Tibial nerve (tissue), 4 donors: Measurements from ENCODE around the gene PTPRM.

ENCODE experiments used
- CTCF ChIP-seq, 5 experiments: fragments of 200-600 bp in 3 of 5; fragments of 450-650 bp in 2 of 5; sonication (generic) in 3 of 5; IDR thresholded peaks; one replicate each; pipeline ENCODE4 v1.5.1; 2016 to 2019; ENCODE audit warnings: antibody characterized with exemption in 5 of 5, mild to moderate bottlenecking in 3 of 5, moderate library complexity in 2 of 5
- EP300 ChIP-seq, 2 donors: sonication (generic); formaldehyde crosslinking; IDR thresholded peaks; one replicate each; pipeline ENCODE4 v1.6.1; 2017; ENCODE audit warnings: antibody characterized with exemption in 2 of 2, mild to moderate bottlenecking in 1 of 2
- POLR2A ChIP-seq, 2 donors: fragments of 450-650 bp; IDR thresholded peaks; one replicate each; pipeline ENCODE4 v1.6.1; 2017; ENCODE audit warnings: antibody characterized with exemption in 2 of 2, mild to moderate bottlenecking in 2 of 2, moderate library complexity in 2 of 2

- TF ChIP-seq CTCF (IDR thresholded peaks at IDR 0.05) (no peak), EP300 (IDR thresholded peaks at IDR 0.05) (no peak), POLR2A (IDR thresholded peaks at IDR 0.05) (no peak)
These were observed 566.8 kb downstream of the PTPRM start for GRCh38 chr18:8133888-8134287.
